Ovary (tissue), 3 donors: ENCODE data around the gene IGDCC3.

Source experiments
- CTCF ChIP-seq, 3 donors: fragments of 450-650 bp in 2 of 3; fragments of 200-600 bp in 1 of 3; IDR thresholded peaks; one replicate each; pipeline versions ENCODE4 v1.5.1 to v1.8.0; 2016 to 2022; ENCODE audit warnings: antibody characterized with exemption in 3 of 3, mild to moderate bottlenecking in 1 of 3
- POLR2A ChIP-seq: fragments of 450-650 bp; IDR thresholded peaks from one replicate; pipeline ENCODE4 v1.6.1; 2017; ENCODE audit warnings: antibody characterized with exemption, mild to moderate bottlenecking, moderate library complexity
- donor health status: DM: no; HTN: no; CAD: no.

GRCh38 chr15:65385870-65386258 is 8.1 kb upstream of the IGDCC3 start:
- TF ChIP-seq CTCF (IDR thresholded peaks at IDR 0.05), result no peak
- no peak for TF ChIP-seq POLR2A
